K562 (cell line): Measurements from ENCODE around the gene HDGFL2. TPM values are rescaled to one million over a fixed set of nuclear protein-coding genes. Genes with fewer than 3 reads are reported as not detected.

Source experiments
- CHD1 ChIP-seq: fragments of 200-600 bp; sonication (generic); IDR thresholded peaks from one replicate; pipeline ENCODE4 v1.6.1; 2012; ENCODE audit warnings: mild to moderate bottlenecking, moderate library complexity, low read length, inconsistent platforms
- CUX1 ChIP-seq: fragments of 200-800 bp; sonication (Bioruptor generic); IDR thresholded peaks from 2 replicates; pipeline ENCODE4 v1.6.1; 2016; ENCODE audit warnings: missing genetic modification characterization, missing compliant biosample characterization
- GABPA ChIP-seq: fragments of 200-800 bp; sonication (Bioruptor generic); conservative IDR thresholded peaks from 2 replicates; pipeline ENCODE4 v1.6.1; 2016; ENCODE audit warnings: low read depth, missing genetic modification characterization, missing compliant biosample characterization
- GABPB2 ChIP-seq: fragments of 250-450 bp; sonication (Bioruptor Pico); conservative IDR thresholded peaks from 2 replicates; pipeline ENCODE4 v1.5.1; 2021; ENCODE audit warnings: mild to moderate bottlenecking
- HNRNPL ChIP-seq: fragments of 200-400 bp; formaldehyde crosslinking; IDR thresholded peaks from 2 replicates; pipeline ENCODE4 v1.6.1; 2017; ENCODE audit warnings: low read depth, mild to moderate bottlenecking, low read length
- MTA3 ChIP-seq: fragments of 450-650 bp; formaldehyde crosslinking; IDR thresholded peaks from 2 replicates; pipeline ENCODE4 v1.6.1; 2017; ENCODE audit warnings: mild to moderate bottlenecking, borderline replicate concordance
- NFATC3 ChIP-seq: fragments of 450-650 bp; IDR thresholded peaks from 2 replicates; pipeline ENCODE4 v1.6.1; 2017; ENCODE audit warnings: mild to moderate bottlenecking
- PCBP1 ChIP-seq: fragments of 200-400 bp; formaldehyde crosslinking; IDR thresholded peaks from 2 replicates; pipeline ENCODE4 v1.6.1; 2018; ENCODE audit warnings: mild to moderate bottlenecking, low read depth, low read length; ENCODE audit not compliant: poor library complexity, severe bottlenecking
- POLR2H ChIP-seq: IDR thresholded peaks from 2 replicates; pipeline ENCODE4 v1.6.1; 2016; ENCODE audit warnings: missing genetic modification characterization, low read depth, mild to moderate bottlenecking, control low read depth, missing compliant biosample characterization, moderate library complexity
- SAP30 ChIP-seq: fragments of 200-600 bp; sonication (generic); IDR thresholded peaks from 2 replicates; pipeline ENCODE4 v1.6.1; 2012; ENCODE audit warnings: borderline replicate concordance, low read depth, mild to moderate bottlenecking, moderate library complexity, low read length, control low read depth, inconsistent platforms; ENCODE audit not compliant: insufficient read depth, poor library complexity, severe bottlenecking
- TEAD1 ChIP-seq, 2 experiments: fragments of 450-650 bp in 1 of 2; sonication (generic) in 1 of 2; formaldehyde crosslinking; IDR thresholded peaks; 2 replicates each; pipeline versions ENCODE4 v1.4.0 to v1.8.0; 2020 to 2022; ENCODE audit warnings: mild to moderate bottlenecking in 2 of 2, missing genetic modification reagents in 1 of 2
- TRIM24 ChIP-seq, 2 experiments: fragments of 450-650 bp; IDR thresholded peaks; 2 replicates each; pipeline ENCODE4 v1.6.1; 2016
- ZNF165 ChIP-seq: fragments of 250-450 bp; sonication (Bioruptor Pico); IDR thresholded peaks from 2 replicates; pipeline ENCODE4 v1.4.0; 2020; ENCODE audit warnings: borderline replicate concordance
- ZNF407 ChIP-seq: fragments of 450-650 bp; IDR thresholded peaks from 2 replicates; pipeline ENCODE4 v1.6.1; 2016; ENCODE audit warnings: low read depth
- polyA plus RNA-seq, 8 experiments: library from polyadenylated mRNA; depleted of rRNA in 4 of 8; stranded (reverse) in 5 of 8; unstranded in 3 of 8; fragments of >200 nt; fragmentation: Nextera tagmentation in 2 of 8; fragmentation: Illumina TruSeq in 1 of 8; extraction: Ambion mirVana in 2 of 8; extraction: Trizol in 1 of 8; gene quantifications; 2 replicates each; pipeline versions ENCODE4 v1.2.1 to v1.2.3, GENCODE V29; 2011 to 2014; ENCODE audit warnings: inconsistent platforms in 1 of 8, missing spikeins in 1 of 8
- total RNA-seq, 7 experiments: library from RNA; depleted of rRNA in 6 of 7; stranded (reverse); fragments of >200 nt in 6 of 7; fragmentation: Illumina TruSeq in 2 of 7; extraction: Trizol in 2 of 7; gene quantifications; 2 replicates each; pipeline versions ENCODE4 v1.2.1 to v1.2.3, GENCODE V29; 2011 to 2021; ENCODE audit warnings: low replicate concordance in 1 of 7

Gene HDGFL2
- total and polyA plus RNA-seq, 9 of the 15 experiments (the other 6 are each of a cell fraction or from before 2014, with no cell fraction given): 0.13 to 61.7 (median 16.0) TPM

- TF ChIP-seq TEAD1 (CRISPR knock-in tag; IDR thresholded peaks at IDR 0.05): no peak
- no peak for TF ChIP-seq POLR2H (tag)
- peak; percentile 52 for TF ChIP-seq PCBP1
- TF ChIP-seq ZNF407: no peak
- TF ChIP-seq NFATC3: no peak
- no peak for TF ChIP-seq GABPB2 (CRISPR knock-in tag)
- TF ChIP-seq GABPA (tag): no peak
- TF ChIP-seq TRIM24 (IDR thresholded peaks at IDR 0.05): no peak
- TF ChIP-seq ZNF165 (CRISPR knock-in tag): no peak
- TF ChIP-seq CUX1 (CRISPR knock-in tag): no peak
- TF ChIP-seq CHD1: no peak
- no peak for TF ChIP-seq SAP30
- TF ChIP-seq HNRNPL: 0 out of 2 replicates have a peak, but pooled peaks have one; percentile 16
- 0 out of 2 replicates have a peak, but pooled peaks have one; percentile 31 for TF ChIP-seq MTA3
Measured at GRCh38 chr19:4523306-4524110, 51.4 kb downstream of the HDGFL2 start (continued).
